Glutamatergic neuron (in vitro differentiated cells): ENCODE measurements around the gene KRTAP10-2. TPM values are rescaled to one million over a fixed set of nuclear protein-coding genes. Genes with fewer than 3 reads are reported as not detected.
"Not testable (repeated sequence)": the region's sequence is repeated elsewhere in the genome, so short reads cannot be mapped to it uniquely, and the experiment has no call there.

Experiments used
- DNase-seq: peaks from one replicate; pipeline ENCODE4 v3.0.0; 2022
- H3K27ac Mint-ChIP-seq: one replicate; pipeline ENCODE4 v1.8.0; 2020; ENCODE audit warnings: mild to moderate bottlenecking, mixed read lengths, inconsistent platforms; ENCODE audit not compliant: unreplicated experiment
- H3K27me3 Mint-ChIP-seq: one replicate; pipeline ENCODE4 v1.8.0; 2020; ENCODE audit warnings: mild to moderate bottlenecking, moderate library complexity, mixed read lengths, inconsistent platforms; ENCODE audit not compliant: unreplicated experiment
- H3K36me3 Mint-ChIP-seq: one replicate; pipeline ENCODE4 v1.8.0; 2020; ENCODE audit warnings: mild to moderate bottlenecking, mixed read lengths, inconsistent platforms; ENCODE audit not compliant: unreplicated experiment
- H3K4me1 Mint-ChIP-seq: one replicate; pipeline ENCODE4 v1.8.0; 2020; ENCODE audit warnings: mild to moderate bottlenecking, low read depth, mixed read lengths, inconsistent platforms; ENCODE audit not compliant: unreplicated experiment
- H3K4me3 Mint-ChIP-seq: one replicate; pipeline ENCODE4 v1.8.0; 2020; ENCODE audit warnings: mild to moderate bottlenecking, mixed read lengths, inconsistent platforms; ENCODE audit not compliant: unreplicated experiment
- H3K9me3 Mint-ChIP-seq: one replicate; pipeline ENCODE4 v1.8.0; 2020; ENCODE audit warnings: mild to moderate bottlenecking, moderate library complexity, mixed read lengths, inconsistent platforms; ENCODE audit not compliant: unreplicated experiment
- long read RNA-seq: library from polyadenylated mRNA; unstranded; transcript quantifications from one replicate; pipeline ENCODE4 v2.0.0, GENCODE V29; 2020; ENCODE audit not compliant: unreplicated experiment
- total RNA-seq: library from RNA; stranded (reverse); fragmentation: NEBNext Ultra II Directional; extraction: Animal tissue kit (Norgen Biotek cat#: 25700); gene quantifications from one replicate; pipeline ENCODE4 v1.2.1, GENCODE V29; 2021; ENCODE audit not compliant: unreplicated experiment
- TF ChIP-seq, protein P1 (sequence below): fragments of 200-600 bp; sonication (generic); IDR thresholded peaks from one replicate; pipeline ENCODE4 v1.5.0; 2021; ENCODE audit not compliant: partially characterized antibody, unreplicated experiment

The KRTAP10-2 gene, protein sequence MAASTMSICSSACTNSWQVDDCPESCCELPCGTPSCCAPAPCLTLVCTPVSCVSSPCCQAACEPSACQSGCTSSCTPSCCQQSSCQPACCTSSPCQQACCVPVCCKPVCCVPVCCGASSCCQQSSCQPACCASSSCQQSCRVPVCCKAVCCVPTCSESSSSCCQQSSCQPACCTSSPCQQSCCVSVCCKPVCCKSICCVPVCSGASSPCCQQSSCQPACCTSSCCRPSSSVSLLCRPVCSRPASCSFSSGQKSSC
- not detected for total RNA-seq
- long read RNA-seq: 0 reads

DNA sequence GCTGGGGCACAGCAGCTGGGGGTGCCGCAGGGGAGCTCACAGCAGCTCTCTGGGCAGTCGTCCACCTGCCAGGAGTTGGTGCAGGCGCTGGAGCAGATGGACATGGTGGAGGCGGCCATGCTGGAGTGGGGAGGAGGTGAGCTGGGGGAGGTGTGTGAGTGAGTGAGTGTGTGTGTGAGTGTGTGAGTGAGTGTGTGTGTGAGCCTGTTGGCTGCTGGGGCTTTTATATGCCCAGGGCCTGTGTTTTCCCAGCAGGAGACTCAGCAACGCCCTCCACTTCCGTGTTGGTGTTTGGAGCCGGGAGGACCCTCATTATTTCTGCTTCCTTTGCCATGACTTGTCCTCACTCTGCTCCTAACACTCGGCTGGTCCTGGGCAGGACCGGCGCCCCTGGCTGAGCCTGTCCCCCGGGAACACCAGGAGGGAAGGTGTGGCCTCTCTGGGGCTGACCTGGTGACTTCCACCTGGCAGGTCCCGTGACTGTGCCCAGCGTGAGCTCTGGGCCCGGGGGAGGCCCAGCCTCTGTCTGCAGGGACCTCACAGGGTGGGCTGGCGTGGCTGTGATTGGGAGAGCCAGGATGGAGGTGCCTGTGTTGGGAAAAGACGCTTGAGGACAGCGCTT lies at the start of gene KRTAP10-2:
Gene KRTAP10-2, minus strand, starts transcription at position 166 of the 622 bp plus-strand sequence. Its CDS starts 47 bp downstream, at position 119.
- H3K4me1 Mint-ChIP-seq: peaks cover 16% of the 10 kb centered on the region

DNA sequence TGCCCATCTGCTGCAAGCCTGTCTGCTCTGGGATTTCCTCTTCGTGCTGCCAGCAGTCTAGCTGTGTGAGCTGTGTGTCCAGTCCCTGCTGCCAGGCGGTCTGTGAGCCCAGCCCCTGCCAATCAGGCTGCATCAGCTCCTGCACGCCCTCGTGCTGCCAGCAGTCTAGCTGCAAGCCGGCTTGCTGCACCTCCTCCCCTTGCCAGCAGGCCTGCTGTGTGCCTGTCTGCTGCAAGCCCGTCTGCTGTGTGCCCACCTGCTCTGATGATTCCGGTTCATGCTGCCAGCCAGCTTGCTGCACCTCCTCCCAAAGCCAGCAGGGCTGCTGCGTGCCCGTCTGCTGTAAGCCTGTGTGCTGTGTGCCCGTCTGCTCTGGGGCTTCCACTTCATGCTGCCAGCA lies 49.8 kb upstream of the KRTAP10-2 start:
- H3K4me1 Mint-ChIP-seq, H3K27me3 Mint-ChIP-seq, H3K9me3 Mint-ChIP-seq, H3K27ac Mint-ChIP-seq, H3K36me3 Mint-ChIP-seq, H3K4me3 Mint-ChIP-seq, DNase-seq: not testable (repeated sequence)

More for the DNA sequence above, at the start of gene KRTAP10-2:
- H3K27me3 Mint-ChIP-seq: peaks cover 19% of the 10 kb centered on the region
- TF ChIP-seq, protein P1, sequence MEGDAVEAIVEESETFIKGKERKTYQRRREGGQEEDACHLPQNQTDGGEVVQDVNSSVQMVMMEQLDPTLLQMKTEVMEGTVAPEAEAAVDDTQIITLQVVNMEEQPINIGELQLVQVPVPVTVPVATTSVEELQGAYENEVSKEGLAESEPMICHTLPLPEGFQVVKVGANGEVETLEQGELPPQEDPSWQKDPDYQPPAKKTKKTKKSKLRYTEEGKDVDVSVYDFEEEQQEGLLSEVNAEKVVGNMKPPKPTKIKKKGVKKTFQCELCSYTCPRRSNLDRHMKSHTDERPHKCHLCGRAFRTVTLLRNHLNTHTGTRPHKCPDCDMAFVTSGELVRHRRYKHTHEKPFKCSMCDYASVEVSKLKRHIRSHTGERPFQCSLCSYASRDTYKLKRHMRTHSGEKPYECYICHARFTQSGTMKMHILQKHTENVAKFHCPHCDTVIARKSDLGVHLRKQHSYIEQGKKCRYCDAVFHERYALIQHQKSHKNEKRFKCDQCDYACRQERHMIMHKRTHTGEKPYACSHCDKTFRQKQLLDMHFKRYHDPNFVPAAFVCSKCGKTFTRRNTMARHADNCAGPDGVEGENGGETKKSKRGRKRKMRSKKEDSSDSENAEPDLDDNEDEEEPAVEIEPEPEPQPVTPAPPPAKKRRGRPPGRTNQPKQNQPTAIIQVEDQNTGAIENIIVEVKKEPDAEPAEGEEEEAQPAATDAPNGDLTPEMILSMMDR: no peak
- H3K4me3 Mint-ChIP-seq: peak within 1 kb of the TSS; percentile 47
- H3K9me3 Mint-ChIP-seq: peaks cover 22% of the 10 kb centered on the region
- no peak for DNase-seq
- peaks cover 10% of the 10 kb centered on the region for H3K36me3 Mint-ChIP-seq
- H3K27ac Mint-ChIP-seq: peak within 1 kb of the TSS; percentile 86

DNA sequence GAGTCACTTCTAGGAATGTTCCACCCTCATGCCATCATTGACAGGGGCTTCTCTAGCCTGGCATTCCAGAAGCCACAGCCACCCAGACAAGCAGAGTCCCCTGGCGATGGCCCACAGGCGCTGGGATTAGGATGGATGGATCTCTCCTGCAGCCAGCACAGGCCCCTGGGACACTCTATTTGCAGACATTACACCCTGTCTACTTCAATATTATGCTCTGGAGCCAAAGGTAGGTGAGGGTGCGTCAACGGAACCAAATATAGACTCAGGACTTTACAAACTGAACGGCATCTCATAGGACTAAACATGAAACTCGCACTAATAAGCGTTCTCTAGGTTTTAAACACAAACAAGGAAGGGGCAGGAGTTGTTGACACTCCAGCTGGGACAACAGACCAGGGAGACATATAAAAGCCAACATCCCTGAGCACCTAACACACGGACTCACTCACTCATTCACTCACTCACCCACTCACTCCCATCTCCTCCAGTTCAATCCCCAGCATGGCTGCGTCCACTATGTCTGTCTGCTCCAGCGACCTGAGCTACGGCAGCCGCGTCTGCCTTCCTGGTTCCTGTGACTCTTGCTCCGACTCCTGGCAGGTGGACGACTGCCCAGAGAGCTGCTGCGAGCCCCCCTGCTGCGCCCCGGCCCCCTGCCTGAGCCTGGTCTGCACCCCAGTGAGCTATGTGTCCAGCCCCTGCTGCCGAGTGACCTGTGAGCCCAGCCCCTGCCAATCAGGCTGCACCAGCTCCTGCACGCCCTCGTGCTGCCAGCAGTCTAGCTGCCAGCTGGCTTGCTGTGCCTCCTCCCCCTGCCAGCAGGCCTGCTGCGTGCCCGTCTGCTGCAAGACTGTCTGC lies 49.0 kb upstream of the KRTAP10-2 start, which contains the start of gene KRTAP10-7:
Gene KRTAP10-7, plus strand, starts transcription at position 480 of the 861 bp plus-strand sequence. Its CDS starts 25 bp downstream, at position 505.
- H3K27me3 Mint-ChIP-seq, H3K36me3 Mint-ChIP-seq, DNase-seq, H3K9me3 Mint-ChIP-seq, H3K4me1 Mint-ChIP-seq, H3K4me3 Mint-ChIP-seq: not testable (repeated sequence)
- peak within 1 kb of the TSS; percentile 33 for H3K27ac Mint-ChIP-seq

DNA sequence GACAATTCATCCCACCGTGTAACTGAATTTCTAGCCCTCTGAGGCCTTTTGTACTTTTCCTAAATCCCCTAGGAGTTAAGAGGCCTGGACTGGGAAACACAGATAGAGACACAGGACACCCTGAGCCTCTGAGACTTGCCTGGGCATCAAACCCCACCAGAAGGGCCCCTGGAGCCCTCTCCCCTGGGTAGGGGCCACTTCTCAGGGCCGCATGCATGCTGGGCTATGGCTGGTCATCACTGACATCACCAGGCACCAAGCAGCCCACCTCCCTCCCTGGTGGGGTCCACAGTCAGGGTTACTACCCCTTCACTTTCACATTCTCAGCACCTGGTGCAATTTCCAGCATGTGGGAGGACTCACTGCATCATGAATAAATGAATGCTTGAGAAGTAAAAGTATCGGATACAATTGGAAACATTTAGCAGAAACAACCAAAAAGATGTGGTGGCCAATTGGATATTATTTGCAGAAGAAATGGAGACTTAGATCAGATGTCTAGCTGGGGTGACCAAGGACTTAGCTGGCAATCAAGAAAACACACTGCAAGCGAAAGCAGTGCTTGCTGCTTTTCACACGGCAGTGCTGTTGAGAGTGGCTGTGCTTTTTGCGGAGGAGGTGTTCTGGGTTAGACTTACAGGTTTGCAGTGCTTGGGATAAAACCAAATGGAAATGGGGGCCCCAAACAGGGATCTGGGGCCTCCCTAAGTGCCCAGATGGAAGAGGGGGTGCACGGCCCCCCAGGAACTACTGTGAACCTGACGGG lies 48.1 kb upstream of the KRTAP10-2 start:
- peaks cover 2% of the 10 kb centered on the region for H3K27me3 Mint-ChIP-seq
- peaks cover 9% of the 10 kb centered on the region for H3K9me3 Mint-ChIP-seq
- TF ChIP-seq, protein P1: no peak
- H3K27ac Mint-ChIP-seq: peak overlapping the region; percentile 33
- H3K4me3 Mint-ChIP-seq: no peak overlapping the region
- peaks cover 6% of the 10 kb centered on the region for H3K36me3 Mint-ChIP-seq
- H3K4me1 Mint-ChIP-seq: peaks cover 3% of the 10 kb centered on the region
- DNase-seq: no peak

DNA sequence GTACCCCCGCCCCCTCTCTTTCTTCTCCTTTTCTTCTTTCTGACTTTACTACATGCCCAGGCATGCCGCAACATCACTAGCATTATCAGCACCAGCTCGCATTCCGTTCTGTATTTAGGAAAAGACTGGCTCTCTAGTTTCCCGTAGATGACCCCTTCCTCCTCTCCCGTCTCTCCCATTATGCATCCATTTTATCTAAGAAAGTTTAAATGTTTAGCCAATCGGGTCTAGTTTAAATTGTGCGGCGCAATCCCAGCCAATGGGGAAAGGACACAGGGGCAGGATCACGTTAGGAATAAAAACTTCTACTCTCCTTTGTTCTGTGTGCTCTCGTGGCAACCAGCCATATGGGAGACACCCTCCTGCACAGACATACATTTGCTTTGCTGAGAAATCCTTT lies 46.8 kb upstream of the KRTAP10-2 start:
- DNase-seq: no peak
- H3K36me3 Mint-ChIP-seq: peaks cover 6% of the 10 kb centered on the region
- H3K4me1 Mint-ChIP-seq: peaks cover 10% of the 10 kb centered on the region
- peaks cover 4% of the 10 kb centered on the region for H3K27me3 Mint-ChIP-seq
- peaks cover 12% of the 10 kb centered on the region for H3K9me3 Mint-ChIP-seq
- H3K4me3 Mint-ChIP-seq: no peak overlapping the region
- H3K27ac Mint-ChIP-seq: peak overlapping the region; percentile 53
- TF ChIP-seq, protein P1: no peak
